GM18868 (cell line): ENCODE measurements around the gene MLLT3.

ENCODE experiments used
- ATAC-seq: cut with Tn5 transposase; IDR thresholded peaks from one replicate; pipeline ENCODE4 v1.9.1; 2021; ENCODE audit warnings: mild to moderate bottlenecking, moderate library complexity; ENCODE audit not compliant: unreplicated experiment

MLLT3 gene

GRCh38 chr9:20356403-20357036 is 265.8 kb downstream of the MLLT3 start:
- ATAC-seq, result peak; percentile 43

DNA sequence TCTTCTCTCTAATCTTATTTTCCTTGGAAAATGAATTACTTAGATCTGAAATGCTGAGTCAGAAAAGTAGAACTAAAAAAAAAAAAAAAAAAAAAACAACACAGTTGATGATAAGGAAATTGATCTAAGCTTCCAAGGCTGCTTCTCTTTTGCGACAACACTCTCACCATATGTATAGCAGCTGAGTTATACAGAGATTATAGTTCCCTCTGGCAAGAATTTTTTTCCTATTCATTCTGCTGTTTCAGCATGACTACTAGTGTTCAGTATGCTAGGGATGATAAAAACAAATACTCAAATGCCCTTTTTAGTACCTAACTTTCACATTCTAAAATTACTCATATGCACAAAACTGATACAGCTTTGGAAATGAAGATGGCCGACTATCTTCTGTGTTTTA is 267.3 kb downstream of the MLLT3 start:
- peak; percentile 52 for ATAC-seq

DNA sequence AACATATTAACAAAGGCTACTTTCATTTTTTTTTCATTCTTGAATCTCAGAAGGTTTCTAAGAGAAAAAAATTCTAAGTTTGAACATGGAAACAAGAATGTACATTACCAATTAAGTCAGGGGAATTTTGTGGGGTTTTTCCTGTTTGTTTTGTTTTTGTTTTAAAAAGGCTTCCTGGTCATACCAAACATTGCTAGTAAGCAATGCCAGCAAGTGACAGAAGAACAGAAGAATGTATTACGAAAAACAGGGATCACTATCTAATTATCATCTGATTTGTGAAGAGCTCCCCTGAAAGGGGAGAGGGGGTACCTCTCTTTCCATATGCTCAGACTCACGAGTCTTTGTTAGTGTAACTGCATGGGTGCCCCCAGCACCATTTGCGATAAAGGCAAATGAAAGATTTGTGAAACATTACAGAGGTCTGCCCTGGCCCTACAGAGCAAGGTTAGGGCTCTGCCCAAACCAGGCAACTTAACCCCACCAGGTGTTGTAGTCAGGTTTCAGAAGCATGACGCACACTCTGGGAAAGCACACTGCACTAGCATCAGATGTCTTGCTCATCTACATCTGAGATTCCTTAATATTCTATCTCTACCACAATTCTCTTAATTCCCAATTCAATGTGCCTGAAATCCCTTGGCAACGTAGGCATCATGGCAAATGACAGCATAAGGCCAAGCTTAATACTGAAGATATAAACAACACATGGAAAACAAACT is 268.2 kb downstream of the MLLT3 start:
- peak; percentile 29 for ATAC-seq

DNA sequence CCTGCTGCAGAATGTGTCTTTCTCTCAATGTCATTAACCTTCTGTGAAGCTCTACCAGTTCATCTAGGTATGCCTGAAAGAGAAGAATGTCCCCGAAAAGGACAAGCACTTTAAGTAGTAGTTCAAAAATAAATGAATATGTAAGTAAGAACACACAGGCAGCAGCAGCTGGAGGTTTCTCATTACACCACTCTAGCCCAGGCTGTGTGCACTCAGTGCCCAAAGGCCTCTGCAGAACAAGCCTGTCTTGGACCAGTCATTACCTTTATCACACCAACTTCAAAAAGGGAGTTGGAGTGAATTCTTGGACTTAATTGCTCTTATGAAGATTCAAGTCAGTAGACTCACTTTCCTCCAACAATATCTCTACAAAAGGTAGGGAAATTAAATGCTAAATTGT is 268.8 kb downstream of the MLLT3 start:
- ATAC-seq, result peak; percentile 50

DNA sequence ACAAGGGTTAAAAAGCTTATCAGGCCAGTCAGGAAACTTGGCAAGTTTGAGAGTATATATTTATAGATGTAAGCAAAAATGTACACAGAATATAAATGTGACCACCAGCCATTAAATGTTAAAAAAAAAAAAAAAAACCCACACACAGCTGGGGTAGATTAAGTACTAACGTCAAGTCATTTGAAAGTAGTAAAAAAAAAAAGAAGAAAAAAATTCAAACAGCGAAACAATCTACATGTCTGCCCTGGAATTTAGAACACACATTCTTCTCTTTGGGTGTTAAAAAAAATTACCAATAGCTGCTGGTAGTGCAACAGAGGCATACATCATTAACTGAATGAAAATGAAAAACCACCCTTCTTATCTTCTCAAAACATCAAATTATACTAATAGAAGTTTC is 269.7 kb downstream of the MLLT3 start:
- no peak for ATAC-seq

DNA sequence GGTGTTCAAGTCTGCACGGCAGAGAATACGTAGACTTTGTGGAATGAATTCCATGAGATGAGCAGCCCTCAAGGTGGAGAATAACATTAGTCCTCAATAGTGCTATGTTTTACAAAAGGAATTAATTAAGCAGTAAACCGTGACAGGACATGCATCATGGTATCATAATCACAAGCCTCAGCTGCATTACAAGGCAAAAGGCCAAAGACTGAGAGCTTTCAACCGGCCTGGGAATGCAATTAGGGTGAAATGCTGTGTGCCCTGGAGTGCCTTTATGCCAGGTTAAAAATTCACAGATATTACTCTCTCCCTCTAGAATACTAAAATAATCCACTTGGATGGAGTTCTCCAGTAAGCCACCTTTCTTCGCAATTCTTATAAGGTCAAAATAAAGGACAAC is 270.6 kb downstream of the MLLT3 start:
- no peak for ATAC-seq

DNA sequence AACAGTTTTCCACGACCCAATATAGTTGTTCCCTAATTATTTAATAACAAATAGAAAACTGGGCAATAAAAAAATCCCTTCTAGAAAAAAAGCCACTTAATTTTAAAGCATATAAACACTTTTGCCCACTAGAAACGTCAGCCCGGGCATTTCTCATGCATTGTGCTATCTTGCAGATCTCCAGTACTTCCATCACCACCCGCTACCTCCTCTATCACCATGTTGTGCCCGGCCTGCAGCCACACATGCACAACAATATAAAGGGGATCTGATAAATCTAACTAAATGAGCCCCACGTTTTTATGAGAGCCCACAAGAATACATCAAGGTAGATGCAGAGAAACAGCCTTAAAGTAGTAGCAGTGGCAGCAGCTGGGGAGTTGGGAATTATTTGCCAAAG is 272.7 kb downstream of the MLLT3 start:
- ATAC-seq, result no peak

GRCh38 chr9:20343325-20343724 is 279.0 kb downstream of the MLLT3 start:
- ATAC-seq, result no peak

DNA sequence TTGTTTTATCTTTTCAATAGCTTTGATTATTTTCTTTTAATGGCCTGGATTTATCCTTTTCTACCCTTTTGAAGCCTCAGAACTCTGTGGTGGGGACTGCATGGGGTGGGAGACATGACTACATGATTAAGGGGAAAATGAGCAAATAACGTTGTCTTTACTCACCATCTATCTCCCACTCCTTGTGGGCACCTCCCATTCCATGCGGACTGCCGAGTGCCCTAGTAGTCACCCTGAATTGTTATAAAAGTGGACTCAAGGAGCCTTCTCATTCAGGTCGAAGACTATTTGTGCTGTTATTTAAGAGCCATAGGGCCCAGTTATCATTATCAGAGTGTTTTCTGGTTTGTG is 281.8 kb downstream of the MLLT3 start:
- no peak for ATAC-seq

- no peak for ATAC-seq
Observed at GRCh38 chr9:20335668-20336332, 286.5 kb downstream of the MLLT3 start.

GRCh38 chr9:20333991-20334390 is 288.3 kb downstream of the MLLT3 start:
- no peak for ATAC-seq

- ATAC-seq, result peak; percentile 84
Observed at GRCh38 chr9:20331095-20331685, 291.1 kb downstream of the MLLT3 start.

GRCh38 chr9:20330688-20331087 is 291.6 kb downstream of the MLLT3 start:
- ATAC-seq, result no peak

DNA sequence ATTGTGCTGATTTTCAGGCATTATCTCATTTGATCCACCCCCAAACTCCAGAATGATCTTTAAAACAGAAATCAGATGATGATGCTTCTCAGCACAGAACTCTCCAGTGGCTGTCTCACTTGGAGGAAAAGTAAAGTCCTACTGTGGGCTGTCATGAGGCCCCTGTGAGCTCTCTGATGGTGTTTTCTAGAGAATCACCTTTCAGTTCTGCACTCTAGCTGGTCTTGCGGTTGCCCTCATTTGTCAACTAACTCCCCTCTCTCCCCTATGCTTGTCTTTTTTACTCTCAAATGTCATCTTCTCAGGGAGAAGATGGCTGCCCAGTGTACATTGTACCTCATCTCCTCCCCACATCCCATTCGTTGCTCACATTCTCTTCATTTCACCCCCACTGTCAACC is 295.8 kb downstream of the MLLT3 start:
- ATAC-seq, result no peak

- no peak for ATAC-seq
Observed at GRCh38 chr9:20325008-20325407, 297.3 kb downstream of the MLLT3 start.

DNA sequence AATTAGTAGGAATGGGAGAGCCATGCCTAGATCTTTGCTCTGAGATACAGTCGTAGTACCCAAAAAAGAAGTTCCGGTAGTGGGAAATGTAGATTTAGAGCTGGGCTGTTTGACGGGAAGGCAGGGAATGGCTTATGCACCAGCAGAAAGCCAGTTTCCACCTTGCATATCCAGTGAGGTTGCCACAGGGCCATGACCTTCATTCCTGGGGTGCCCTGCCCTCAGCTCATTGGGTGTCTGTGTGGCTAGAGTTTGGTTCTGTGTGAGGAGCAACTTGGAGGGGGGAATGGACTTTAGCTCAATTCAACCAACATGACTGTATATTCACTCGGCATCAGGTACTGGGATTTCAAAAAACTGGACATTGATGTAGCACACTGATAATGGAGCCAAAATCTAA is 300.1 kb downstream of the MLLT3 start:
- no peak for ATAC-seq

- no peak for ATAC-seq
Observed at GRCh38 chr9:20321423-20322082, 300.7 kb downstream of the MLLT3 start.

DNA sequence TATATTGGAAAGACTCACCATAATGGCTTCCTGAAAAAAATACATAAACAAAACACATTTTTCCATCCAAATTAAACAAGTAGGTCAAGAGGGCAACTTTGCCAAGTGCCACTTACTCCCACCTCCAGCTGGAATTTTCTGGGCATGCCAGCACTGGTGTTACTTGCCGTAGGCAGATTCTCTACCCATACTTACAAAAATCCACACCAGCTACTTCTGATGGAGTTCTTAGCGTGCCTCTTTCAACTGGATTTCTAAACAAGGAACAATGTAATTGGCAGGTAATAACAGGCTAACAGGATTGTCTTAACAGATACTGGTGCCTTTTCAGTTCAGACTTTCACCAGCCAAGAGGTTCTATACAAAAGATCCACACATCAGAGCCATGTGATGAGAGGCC is 301.4 kb downstream of the MLLT3 start:
- ATAC-seq, result no peak

DNA sequence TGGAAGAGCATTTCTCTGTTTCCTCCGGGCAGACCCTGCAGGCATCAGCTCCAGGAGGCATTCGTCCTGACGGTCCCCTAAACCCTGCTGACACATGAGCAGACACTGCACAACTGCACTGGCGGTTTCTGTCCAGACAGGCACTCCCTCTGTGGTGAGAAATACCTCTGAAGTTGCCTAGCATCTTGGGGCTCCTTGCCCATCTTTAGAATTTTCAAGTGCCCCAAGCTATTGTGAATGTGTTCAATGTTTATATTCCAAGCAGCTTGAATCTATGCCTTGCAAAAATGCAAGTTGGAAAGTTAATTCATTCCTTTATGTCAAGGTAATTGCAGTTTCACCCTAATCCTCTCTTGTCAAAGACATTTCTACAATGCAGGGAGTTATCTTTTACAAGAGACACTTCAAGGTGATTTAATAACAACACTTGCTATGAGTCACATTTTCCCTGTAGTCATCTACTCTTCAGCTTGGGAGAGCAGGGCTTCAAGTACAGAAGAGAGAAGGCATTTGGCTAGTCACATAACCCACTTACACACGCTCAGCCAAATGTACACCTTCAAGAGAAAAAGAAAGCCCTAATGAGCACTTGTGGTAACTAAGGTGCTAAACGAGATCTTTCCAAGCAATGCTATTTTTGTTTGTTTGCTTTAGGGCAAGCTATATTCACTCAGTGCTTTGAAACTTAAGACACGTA is 302.5 kb downstream of the MLLT3 start:
- no peak for ATAC-seq

GRCh38 chr9:20319241-20319640 is 303.1 kb downstream of the MLLT3 start:
- ATAC-seq, result no peak

GRCh38 chr9:20317701-20318100 is 304.6 kb downstream of the MLLT3 start:
- no peak for ATAC-seq
